ENCODE data around the gene RAPGEF6. TPM values are rescaled to one million over a fixed set of nuclear protein-coding genes. Genes with fewer than 3 reads are reported as not detected.

The RAPGEF6 gene
- total and polyA plus RNA-seq, 9 of the 15 experiments (the other 6 are each of a cell fraction or from before 2014, with no cell fraction given): 2.7 to 23.4 (median 12.7) TPM

GRCh38 chr5:131615957-131616356 is 19.1 kb downstream of the RAPGEF6 start:
- 73% methylated on average over 2 of the region's 2 CpGs for WGBS (ENCODE audit: insufficient coverage, low coverage, missing lambda C conversion rate)
- H3K9me3 ChIP-seq (replicated peaks; ENCODE audit: control insufficient read depth, insufficient read depth, low read depth, low read length): no peaks in the 10 kb centered on the region
- CTCF ChIA-PET (ENCODE audit: low intra/inter-chr PET ratio): no interaction called here
- H3K27me3 ChIP-seq (ENCODE audit: control insufficient read depth in 2 of 2, insufficient read depth in 2 of 2, low read length in 2 of 2): no peaks in the 10 kb centered on the region
- ATAC-seq (no peak), FAIRE-seq (no peak), DNase-seq (ENCODE audit: extremely low read depth in 1 of 4, low spot score in 3 of 4) (no peak)
- H3K79me2 ChIP-seq (ENCODE audit: control insufficient read depth, insufficient read depth, low read length): peaks cover 99% of the 10 kb centered on the region
- no peak overlapping the region for H3K27ac ChIP-seq (ENCODE audit: extremely low read depth, low read depth, low read length)
- TF ChIP-seq ZNF445 (CRISPR knock-in tag; IDR thresholded peaks at IDR 0.05; ENCODE audit: low read depth): no peak
- TF ChIP-seq ZNF224 (CRISPR knock-in tag; IDR thresholded peaks at IDR 0.05): no peak
- no peak for TF ChIP-seq E2F6 (IDR thresholded peaks at IDR 0.05; ENCODE audit: borderline replicate concordance in 1 of 2, extremely low read depth in 1 of 2, insufficient read depth in 1 of 2, insufficient read length in 1 of 2, low read depth in 1 of 2, low read length in 1 of 2, poor library complexity in 1 of 2, severe bottlenecking in 1 of 2)
- no peak for TF ChIP-seq ZNF696 (CRISPR knock-in tag; conservative IDR thresholded peaks at IDR 0.05)
- 0 out of 2 replicates have a peak, but pooled peaks have one; percentile 29 for TF ChIP-seq NFE2 (IDR thresholded peaks at IDR 0.05; ENCODE audit: low read depth)
- no peaks in the 10 kb centered on the region for H4K20me1 ChIP-seq (replicated peaks; ENCODE audit: control insufficient read depth, insufficient read depth, low read length)
- H3K9ac ChIP-seq (ENCODE audit: insufficient read depth in 1 of 2, low read depth in 2 of 2, low read length in 2 of 2): no peak overlapping the region
- in situ Hi-C loops (cut with MboI) (no loop called here), intact Hi-C loops (cut with micrococcal nuclease) (no loop called here)
- no peak overlapping the region for H2AFZ ChIP-seq (ENCODE audit: low read depth, low read length)
- peaks cover 9 to 10% of the 10 kb centered on the region in 2 experiments; a peak in 3 of 5 replicates for H3K4me1 ChIP-seq (replicated peaks in 1 of 2; ENCODE audit: control insufficient read depth in 2 of 2, insufficient read depth in 2 of 2, low read length in 2 of 2)
- H3K4me3 ChIP-seq: no peak overlapping the region
- no peak overlapping the region for H3K4me2 ChIP-seq (ENCODE audit: insufficient read depth, low read length)
- no peaks in the 10 kb centered on the region for H3K9me1 ChIP-seq (ENCODE audit: control insufficient read depth, insufficient read depth, low read length)
- POLR2A ChIA-PET: no interaction called here
- BruUV-seq (replicated peaks): no TSS peak
- H3K36me3 ChIP-seq (ENCODE audit: control insufficient read depth, insufficient read depth, low read length): peaks cover 3% of the 10 kb centered on the region; the same call in 1 of the 3 replicates

Data from K562 (cell line).